H1 (cell line): ENCODE results near the gene RUFY1. TPM values are rescaled to one million over a fixed set of nuclear protein-coding genes. Genes with fewer than 3 reads are reported as not detected.

Source experiments
- SP4 ChIP-seq: IDR thresholded peaks from 2 replicates; pipeline ENCODE4 v1.6.1; 2012; ENCODE audit warnings: low read length, inconsistent platforms
- polyA plus RNA-seq, 7 experiments: library from polyadenylated mRNA; depleted of rRNA in 3 of 7; stranded (reverse) in 5 of 7; unstranded in 2 of 7; fragments of >200 nt in 5 of 7; fragments of 200-250 nt in 2 of 7; gene quantifications; 1 replicate in 5 of 7; 2 replicates in 1 of 7; 4 replicates in 1 of 7; pipeline versions ENCODE4 v1.2.1 to v1.2.3, GENCODE V29; 2011 to 2013; ENCODE audit warnings: missing spikeins in 2 of 7, mixed read lengths in 2 of 7
- total RNA-seq: library from RNA; stranded (reverse); fragmentation: NEBNext Ultra II Directional; extraction: Animal tissue kit (Norgen Biotek cat#: 25700); gene quantifications from 2 replicates; pipeline ENCODE4 v1.2.1, GENCODE V29; 2021

Gene RUFY1
- total and polyA plus RNA-seq, 2 of the 8 experiments (the other 6 are each of a cell fraction or from before 2014, with no cell fraction given): 22.4 to 29.5 TPM

GRCh38 chr5:179577286-179577960, 27.1 kb downstream of the RUFY1 start (continued):
- no peak for TF ChIP-seq SP4
